GM12891 (cell line): ENCODE measurements around the gene ZNF217.

Experiments used
- POLR2A ChIP-seq: IDR thresholded peaks from 2 replicates; pipeline ENCODE4 v1.6.1; 2011; ENCODE audit warnings: low read depth, low read length, control low read depth
- POLR2AphosphoS5 ChIP-seq: IDR thresholded peaks from 2 replicates; pipeline ENCODE4 v1.6.1; 2011; ENCODE audit warnings: low read depth, low read length, control low read depth
- TAF1 ChIP-seq: IDR thresholded peaks from 2 replicates; pipeline ENCODE4 v1.6.1; 2011; ENCODE audit warnings: low read depth, low read length, control low read depth

DNA sequence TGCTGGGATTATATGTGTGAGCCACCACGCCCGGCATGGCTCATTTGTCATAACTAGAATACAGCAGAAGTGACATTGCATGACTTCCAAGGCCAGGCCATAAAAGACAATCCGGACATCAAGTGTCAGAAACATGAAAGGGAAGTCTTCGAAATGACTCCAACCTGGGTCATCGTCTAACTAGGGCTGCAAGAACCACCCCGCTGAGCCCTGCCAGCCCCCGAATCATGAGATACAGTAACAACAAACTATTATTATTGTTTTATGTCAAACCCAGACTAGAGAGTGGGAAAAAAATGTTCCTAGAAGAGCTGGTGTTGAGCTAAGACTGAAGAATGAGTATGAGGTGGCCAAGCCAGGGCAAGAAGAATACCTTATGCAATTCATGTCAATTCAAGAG is 59.6 kb downstream of the ZNF217 start:
- TF ChIP-seq POLR2AphosphoS5: no peak
- no peak for TF ChIP-seq POLR2A
- no peak for TF ChIP-seq TAF1
